Hepatocyte (in vitro differentiated cells): ENCODE results near the gene FCHSD2. TPM values are rescaled to one million over a fixed set of nuclear protein-coding genes. Genes with fewer than 3 reads are reported as not detected.

ENCODE experiments used
- DNase-seq: peaks from one replicate; pipeline ENCODE4 v3.0.0-alpha.2; 2016; ENCODE audit warnings: low spot score
- H2AFZ ChIP-seq: fragments of 200-600 bp; sonication (generic); 2 replicates; pipeline ENCODE4 v1.6.0; 2016; ENCODE audit warnings: antibody characterized with exemption, mild to moderate bottlenecking
- H3K27ac ChIP-seq: fragments of 200-600 bp; sonication (generic); 2 replicates; pipeline ENCODE4 v1.5.1; 2016; ENCODE audit warnings: mild to moderate bottlenecking
- H3K27me3 ChIP-seq: fragments of 200-600 bp; sonication (generic); 2 replicates; pipeline ENCODE4 v1.6.1; 2016
- H3K36me3 ChIP-seq: fragments of 200-600 bp; sonication (generic); replicated peaks from 2 replicates; pipeline ENCODE4 v1.5.1; 2016; ENCODE audit warnings: low read depth; ENCODE audit not compliant: insufficient read depth
- H3K4me1 ChIP-seq: fragments of 200-600 bp; sonication (generic); 2 replicates; pipeline ENCODE4 v1.5.1; 2016; ENCODE audit warnings: mild to moderate bottlenecking, moderate library complexity; ENCODE audit not compliant: insufficient read depth
- H3K4me2 ChIP-seq: fragments of 200-600 bp; sonication (generic); 2 replicates; pipeline ENCODE4 v1.6.0; 2016
- H3K4me3 ChIP-seq: fragments of 200-600 bp; sonication (generic); 2 replicates; pipeline ENCODE4 v1.5.1; 2016; ENCODE audit warnings: mild to moderate bottlenecking
- H3K79me2 ChIP-seq: fragments of 200-600 bp; sonication (generic); 2 replicates; pipeline ENCODE4 v1.6.0; 2017; ENCODE audit warnings: mild to moderate bottlenecking
- H3K9me2 ChIP-seq: fragments of 200-600 bp; sonication (generic); replicated peaks from 2 replicates; pipeline ENCODE4 v1.6.0; 2017; ENCODE audit warnings: mild to moderate bottlenecking; ENCODE audit not compliant: insufficient read depth
- H3K9me3 ChIP-seq: fragments of 200-600 bp; sonication (generic); 2 replicates; pipeline ENCODE4 v1.5.1; 2016; ENCODE audit warnings: low read depth, mild to moderate bottlenecking
- H4K20me1 ChIP-seq: fragments of 200-600 bp; sonication (generic); 2 replicates; pipeline ENCODE4 v1.6.0; 2016; ENCODE audit warnings: mild to moderate bottlenecking; ENCODE audit not compliant: insufficient read depth, poor library complexity, severe bottlenecking
- EZH2 ChIP-seq: fragments of 200-600 bp; sonication (generic); IDR thresholded peaks from 2 replicates; pipeline ENCODE4 v1.6.1; 2016; ENCODE audit warnings: antibody characterized with exemption, mild to moderate bottlenecking, borderline replicate concordance
- EZH2phosphoT487 ChIP-seq: fragments of 200-600 bp; sonication (generic); IDR thresholded peaks from one replicate; pipeline ENCODE4 v1.6.1; 2018; ENCODE audit warnings: antibody characterized with exemption, mild to moderate bottlenecking, low read depth, moderate library complexity; ENCODE audit not compliant: unreplicated experiment, severe bottlenecking
- WGBS: methylation state at CpG from one replicate; pipeline ENCODE4 v1.1.6; 2016; ENCODE audit warnings: low lambda C conversion rate; ENCODE audit errors: missing lambda C conversion rate; 5-methylcytosine and 5-hydroxymethylcytosine counted together
- polyA plus RNA-seq: library from polyadenylated mRNA; unstranded; fragments of >200 nt; fragmentation: Nextera tagmentation; extraction: Ambion mirVana; gene quantifications from 2 replicates; pipeline ENCODE4 v1.2.1, GENCODE V29; 2016
- total RNA-seq: library from RNA; depleted of rRNA; stranded (reverse); fragments of >200 nt; gene quantifications from 2 replicates; pipeline ENCODE4 v1.2.3, GENCODE V29; 2014
- TF ChIP-seq, protein P1 (sequence below): fragments of 200-600 bp; sonication (generic); IDR thresholded peaks from 2 replicates; pipeline ENCODE4 v1.5.1; 2016; ENCODE audit warnings: antibody characterized with exemption, mild to moderate bottlenecking; ENCODE audit not compliant: poor library complexity

Gene FCHSD2
- total and polyA plus RNA-seq, 2 experiments from 2014 or later = 9.1 to 13.1 TPM

DNA sequence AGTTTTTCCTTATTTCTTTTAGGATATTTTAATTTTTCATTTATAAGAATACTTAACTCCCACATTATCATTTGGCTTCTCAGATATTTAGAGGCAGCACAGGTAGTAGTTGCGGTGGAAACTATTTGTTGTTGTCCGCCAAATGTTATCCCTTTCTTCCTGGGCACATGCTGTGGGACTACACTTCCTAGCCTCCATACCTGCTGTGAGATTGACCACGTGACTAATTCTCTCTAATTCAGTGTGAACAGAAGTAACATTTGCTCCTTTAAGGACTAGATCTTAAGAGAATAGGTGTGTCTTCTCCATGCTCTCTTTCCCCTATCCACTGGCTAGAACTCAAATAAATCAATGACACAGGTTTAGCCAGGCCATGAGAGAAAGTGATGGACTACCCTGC lies 191.4 kb downstream of the FCHSD2 start:
- WGBS = 79% methylated on average over 3 of the region's 3 CpGs
- Histone ChIP-seq H3K9me3 (no peaks in the 10 kb centered on the region), H2AFZ (no peak overlapping the region), H3K36me3 (no peaks in the 10 kb centered on the region), H3K27me3 (no peaks in the 10 kb centered on the region), H3K9me2 (no peaks in the 10 kb centered on the region), H3K79me2 (no peaks in the 10 kb centered on the region), H4K20me1 (no peaks in the 10 kb centered on the region), H3K4me3 (no peak overlapping the region), H3K4me1 (no peaks in the 10 kb centered on the region), H3K27ac (no peak overlapping the region), H3K4me2 (no peak overlapping the region)
- TF ChIP-seq, protein P1, sequence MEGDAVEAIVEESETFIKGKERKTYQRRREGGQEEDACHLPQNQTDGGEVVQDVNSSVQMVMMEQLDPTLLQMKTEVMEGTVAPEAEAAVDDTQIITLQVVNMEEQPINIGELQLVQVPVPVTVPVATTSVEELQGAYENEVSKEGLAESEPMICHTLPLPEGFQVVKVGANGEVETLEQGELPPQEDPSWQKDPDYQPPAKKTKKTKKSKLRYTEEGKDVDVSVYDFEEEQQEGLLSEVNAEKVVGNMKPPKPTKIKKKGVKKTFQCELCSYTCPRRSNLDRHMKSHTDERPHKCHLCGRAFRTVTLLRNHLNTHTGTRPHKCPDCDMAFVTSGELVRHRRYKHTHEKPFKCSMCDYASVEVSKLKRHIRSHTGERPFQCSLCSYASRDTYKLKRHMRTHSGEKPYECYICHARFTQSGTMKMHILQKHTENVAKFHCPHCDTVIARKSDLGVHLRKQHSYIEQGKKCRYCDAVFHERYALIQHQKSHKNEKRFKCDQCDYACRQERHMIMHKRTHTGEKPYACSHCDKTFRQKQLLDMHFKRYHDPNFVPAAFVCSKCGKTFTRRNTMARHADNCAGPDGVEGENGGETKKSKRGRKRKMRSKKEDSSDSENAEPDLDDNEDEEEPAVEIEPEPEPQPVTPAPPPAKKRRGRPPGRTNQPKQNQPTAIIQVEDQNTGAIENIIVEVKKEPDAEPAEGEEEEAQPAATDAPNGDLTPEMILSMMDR = no peak
- TF ChIP-seq EZH2 = no peak
- no peak for TF ChIP-seq EZH2phosphoT487
- DNase-seq = no peak

DNA sequence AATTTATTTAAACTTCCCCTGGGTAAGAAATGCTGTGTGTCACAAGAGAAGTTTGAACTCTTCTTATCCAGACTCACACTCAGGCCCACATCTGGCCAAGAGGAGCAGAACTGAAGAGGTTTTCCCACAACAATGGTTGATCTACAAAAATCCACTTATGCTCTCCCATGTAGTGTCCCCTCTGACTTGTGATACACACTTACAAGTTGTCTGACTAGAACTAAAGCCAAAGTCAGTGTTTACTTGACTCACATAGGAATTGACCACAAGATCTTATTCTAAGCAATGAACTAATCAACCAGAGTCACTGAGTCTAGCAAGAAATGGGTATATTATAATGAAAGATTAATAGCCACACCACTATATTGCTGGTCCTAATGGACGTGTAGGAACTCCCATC lies 194.9 kb downstream of the FCHSD2 start:
- 96% methylated on average over 1 of the region's 1 CpG for WGBS
- H4K20me1 ChIP-seq = no peaks in the 10 kb centered on the region
- no peak overlapping the region for H3K4me2 ChIP-seq
- TF ChIP-seq EZH2phosphoT487 = no peak
- TF ChIP-seq, protein P1 = no peak
- no peak for TF ChIP-seq EZH2
- H3K9me2 ChIP-seq = no peaks in the 10 kb centered on the region
- H3K9me3 ChIP-seq = no peaks in the 10 kb centered on the region
- no peaks in the 10 kb centered on the region for H3K36me3 ChIP-seq
- DNase-seq = no peak
- no peaks in the 10 kb centered on the region for H3K79me2 ChIP-seq
- no peaks in the 10 kb centered on the region for H3K27me3 ChIP-seq
- no peak overlapping the region for H3K4me3 ChIP-seq
- H2AFZ ChIP-seq = no peak overlapping the region
- H3K4me1 ChIP-seq = no peaks in the 10 kb centered on the region
- no peak overlapping the region for H3K27ac ChIP-seq

DNA sequence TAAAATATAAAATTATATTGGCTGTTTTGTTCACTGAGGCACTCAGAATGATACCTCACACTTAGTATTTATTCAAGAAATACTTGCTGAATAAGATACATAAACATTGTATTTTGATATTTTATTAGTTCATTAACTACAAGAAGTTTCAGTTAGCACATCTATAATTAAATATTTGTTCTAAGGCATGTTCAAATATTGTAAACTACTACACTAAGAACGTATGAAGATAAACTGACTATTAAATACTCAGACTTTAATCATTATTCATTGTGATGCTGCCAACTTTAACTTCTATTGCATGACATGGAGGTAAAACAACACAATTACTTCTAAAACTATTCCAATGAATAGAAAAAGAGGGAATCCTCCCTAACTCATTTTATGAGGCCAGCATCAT lies 198.5 kb downstream of the FCHSD2 start:
- DNase-seq = no peak
- Histone ChIP-seq H3K4me2 (no peak overlapping the region), H3K79me2 (no peaks in the 10 kb centered on the region), H3K36me3 (no peaks in the 10 kb centered on the region), H3K4me1 (peaks cover 4% of the 10 kb centered on the region), H3K9me3 (no peaks in the 10 kb centered on the region), H3K4me3 (no peak overlapping the region), H3K27me3 (no peaks in the 10 kb centered on the region), H4K20me1 (no peaks in the 10 kb centered on the region), H3K9me2 (no peaks in the 10 kb centered on the region), H3K27ac (no peak overlapping the region), H2AFZ (no peak overlapping the region)
- no peak for TF ChIP-seq EZH2
- TF ChIP-seq, protein P1 = no peak
- no peak for TF ChIP-seq EZH2phosphoT487
- WGBS = 38% methylated on average over 1 of the region's 1 CpG

DNA sequence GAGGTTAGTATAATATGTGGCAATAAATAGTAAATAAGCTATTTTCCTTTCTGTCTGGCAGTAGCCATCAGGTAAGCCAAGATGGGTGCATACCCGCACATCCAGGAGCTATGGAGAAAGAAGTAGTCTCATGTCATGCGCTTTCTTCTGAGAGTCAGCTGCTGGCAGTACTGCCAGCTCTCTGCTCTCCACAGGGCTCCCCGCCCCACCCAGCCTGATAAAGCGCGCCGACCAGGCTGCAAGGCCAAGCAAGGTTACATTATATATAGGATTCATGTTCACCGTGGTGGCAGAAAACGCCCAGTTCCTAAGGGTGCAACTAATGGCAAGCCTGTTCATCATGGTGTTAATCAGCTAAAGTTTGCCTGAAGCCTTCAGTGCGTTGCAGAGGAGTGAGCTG lies 201.7 kb downstream of the FCHSD2 start:
- no peak for TF ChIP-seq EZH2
- TF ChIP-seq, protein P1 = no peak
- no peak for TF ChIP-seq EZH2phosphoT487
- WGBS = 79% methylated on average over 9 of the region's 9 CpGs
- Histone ChIP-seq H3K27ac (no peak overlapping the region), H3K4me1 (peaks cover 4% of the 10 kb centered on the region), H3K79me2 (no peaks in the 10 kb centered on the region), H4K20me1 (no peaks in the 10 kb centered on the region), H3K27me3 (no peaks in the 10 kb centered on the region), H3K9me2 (no peaks in the 10 kb centered on the region), H2AFZ (no peak overlapping the region), H3K36me3 (no peaks in the 10 kb centered on the region), H3K9me3 (no peaks in the 10 kb centered on the region), H3K4me3 (no peak overlapping the region), H3K4me2 (no peak overlapping the region)
- no peak for DNase-seq
